Type B pancreatic cell (in vitro differentiated cells): Measurements from ENCODE around the gene PIGO. TPM values are rescaled to one million over a fixed set of nuclear protein-coding genes. Genes with fewer than 3 reads are reported as not detected.
A peak's percentile ranks its signal among the peaks of the same experiment; 100 is the strongest.

Experiments used
- DNase-seq: peaks from one replicate; pipeline ENCODE4 v3.0.0; 2021; ENCODE audit warnings: mixed read lengths; ENCODE audit not compliant: unreplicated experiment; ENCODE audit errors: extremely low spot score
- H3K27ac Mint-ChIP-seq: 2 replicates; pipeline ENCODE4 v1.8.0; 2021; ENCODE audit warnings: mild to moderate bottlenecking, mixed read lengths
- H3K27me3 Mint-ChIP-seq: 2 replicates; pipeline ENCODE4 v1.8.0; 2021; ENCODE audit warnings: mixed read lengths
- H3K36me3 Mint-ChIP-seq: 2 replicates; pipeline ENCODE4 v1.8.0; 2021; ENCODE audit warnings: mixed read lengths
- H3K4me1 Mint-ChIP-seq: one replicate; pipeline ENCODE4 v1.8.0; 2021; ENCODE audit warnings: mixed read lengths; ENCODE audit not compliant: unreplicated experiment
- H3K4me3 Mint-ChIP-seq: 2 replicates; pipeline ENCODE4 v1.8.0; 2021; ENCODE audit warnings: mild to moderate bottlenecking, mixed read lengths
- H3K9me3 Mint-ChIP-seq: 2 replicates; pipeline ENCODE4 v1.8.0; 2021; ENCODE audit warnings: mixed read lengths
- CTCF ChIP-seq: fragments of 200-600 bp; sonication (generic); conservative IDR thresholded peaks from 2 replicates; pipeline ENCODE4 v1.5.0; 2021; ENCODE audit warnings: antibody characterized with exemption, mild to moderate bottlenecking
- total RNA-seq: library from RNA; stranded (reverse); gene quantifications from 2 replicates; pipeline ENCODE4 v1.2.1, GENCODE V29; 2021; ENCODE audit warnings: low replicate concordance

PIGO gene
- total RNA-seq, 1 donor from 2014 or later = 24.6 TPM

GRCh38 chr9:35114113-35114839, 17.9 kb upstream of the PIGO start:
- Mint-ChIP-seq H3K27ac (peak overlapping the region; percentile 97), H3K4me3 (peak overlapping the region; percentile 99), H3K27me3 (no peaks in the 10 kb centered on the region), H3K4me1 (peaks cover 31% of the 10 kb centered on the region), H3K9me3 (peaks cover 4% of the 10 kb centered on the region), H3K36me3 (peaks cover 3% of the 10 kb centered on the region)
- DNase-seq = peak; percentile 86
- no peak for TF ChIP-seq CTCF

DNA sequence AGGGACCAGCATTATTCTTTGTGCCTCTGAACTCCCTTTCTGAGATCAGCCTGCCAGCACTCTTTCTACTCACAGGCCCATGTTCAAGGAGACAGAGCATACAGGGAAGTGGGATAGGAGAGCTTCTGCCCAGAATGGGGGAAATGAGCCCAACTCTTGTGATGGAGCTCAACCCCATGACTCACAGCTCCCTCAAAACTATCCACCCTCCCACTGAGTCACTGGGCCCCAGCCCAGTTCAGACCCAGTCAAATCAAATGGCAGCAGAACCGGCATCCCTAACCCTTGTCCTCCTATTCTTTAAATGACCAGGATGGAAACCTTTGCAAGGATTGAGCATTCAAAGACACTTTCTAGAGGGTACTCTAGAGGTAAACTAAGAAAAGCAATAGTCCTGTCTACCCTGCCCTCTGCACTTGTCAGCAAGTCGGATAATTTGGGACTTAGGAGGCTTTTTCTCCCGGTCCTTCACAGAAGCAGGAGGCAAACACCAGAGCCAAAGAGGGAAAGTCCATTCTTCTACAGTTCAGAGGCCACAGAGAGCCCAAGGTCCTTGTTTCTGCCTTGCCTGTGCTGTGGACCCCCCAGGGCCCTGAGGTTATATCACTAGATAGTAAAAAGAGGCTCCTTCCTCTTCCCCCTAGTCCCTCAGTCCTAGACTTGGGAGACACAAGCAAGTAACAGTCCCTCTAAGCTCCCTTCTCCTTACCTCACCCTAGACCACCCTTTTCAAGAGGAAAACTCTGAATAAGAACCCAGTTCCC, 16.0 kb upstream of the PIGO start:
- Mint-ChIP-seq H3K27ac (peak overlapping the region; percentile 87), H3K9me3 (peaks cover 4% of the 10 kb centered on the region), H3K4me1 (peaks cover 36% of the 10 kb centered on the region), H3K4me3 (peak overlapping the region; percentile 89), H3K36me3 (peaks cover 3% of the 10 kb centered on the region), H3K27me3 (no peaks in the 10 kb centered on the region)
- no peak for TF ChIP-seq CTCF
- no peak for DNase-seq

DNA sequence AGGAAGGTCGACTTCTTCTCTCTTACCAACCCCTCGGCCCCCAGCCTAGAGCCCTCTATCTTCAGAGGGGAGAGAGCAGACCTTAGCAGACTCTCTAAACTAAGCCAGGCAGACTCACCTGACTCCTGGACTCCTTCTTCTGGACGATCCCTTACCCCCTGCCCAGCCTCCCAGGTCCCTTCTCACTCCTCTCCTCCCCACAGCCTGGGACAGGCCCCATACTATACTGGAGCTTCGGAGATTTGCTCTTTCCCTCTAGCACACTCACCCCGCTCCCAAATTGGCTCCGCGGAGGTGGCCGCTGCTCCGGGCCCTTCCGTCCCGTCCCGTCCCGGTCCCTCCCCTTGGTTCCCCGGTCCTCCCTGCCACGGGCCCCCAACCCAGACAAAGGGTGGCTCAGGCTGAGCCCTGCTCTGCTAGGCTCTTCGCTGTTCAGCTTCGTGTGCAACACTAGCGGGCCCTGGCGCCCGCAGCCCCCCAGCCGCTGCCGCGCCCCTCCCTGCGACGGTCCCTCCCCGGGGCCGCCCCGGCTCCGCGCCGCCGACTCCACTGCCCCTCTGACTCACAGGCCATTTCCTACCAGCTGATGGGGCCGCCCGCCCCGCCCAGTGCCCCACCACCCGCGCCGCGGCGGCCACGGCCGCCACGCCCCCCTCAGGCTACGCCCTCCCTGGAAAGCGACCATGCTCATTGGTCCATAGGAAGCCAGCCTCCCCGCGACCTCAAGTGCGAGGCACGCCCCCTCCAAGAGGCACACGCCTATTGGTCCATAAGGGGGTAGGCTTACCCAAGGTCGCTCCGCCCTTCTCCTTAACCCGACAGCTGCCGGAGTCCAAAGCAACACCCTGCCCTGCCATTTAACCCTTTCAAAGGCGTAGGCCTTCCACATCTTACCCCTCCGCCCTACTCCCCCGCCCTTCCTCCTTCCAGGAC, 14.9 kb upstream of the PIGO start:
- H3K27me3 Mint-ChIP-seq = no peaks in the 10 kb centered on the region
- peaks cover 3% of the 10 kb centered on the region for H3K36me3 Mint-ChIP-seq
- DNase-seq = peak; percentile 94
- H3K9me3 Mint-ChIP-seq = peaks cover 4% of the 10 kb centered on the region
- peak overlapping the region; percentile 87 for H3K27ac Mint-ChIP-seq
- H3K4me3 Mint-ChIP-seq = peak overlapping the region; percentile 89
- no peak for TF ChIP-seq CTCF
- H3K4me1 Mint-ChIP-seq = peaks cover 31% of the 10 kb centered on the region

GRCh38 chr9:35110327-35110761, 14.0 kb upstream of the PIGO start:
- Mint-ChIP-seq H3K36me3 (peaks cover 3% of the 10 kb centered on the region), H3K4me1 (peaks cover 29% of the 10 kb centered on the region), H3K27ac (no peak overlapping the region), H3K27me3 (no peaks in the 10 kb centered on the region), H3K4me3 (peak overlapping the region; percentile 89), H3K9me3 (peaks cover 4% of the 10 kb centered on the region)
- no peak for TF ChIP-seq CTCF
- no peak for DNase-seq

GRCh38 chr9:35108946-35109575, 12.7 kb upstream of the PIGO start:
- TF ChIP-seq CTCF = no peak
- Mint-ChIP-seq H3K4me3 (no peak overlapping the region), H3K27ac (no peak overlapping the region), H3K4me1 (peaks cover 32% of the 10 kb centered on the region), H3K9me3 (peaks cover 4% of the 10 kb centered on the region), H3K36me3 (peaks cover 3% of the 10 kb centered on the region), H3K27me3 (no peaks in the 10 kb centered on the region)
- no peak for DNase-seq
